K562 (cell line): ENCODE data around the gene CLIC3. TPM values are rescaled to one million over a fixed set of nuclear protein-coding genes. Genes with fewer than 3 reads are reported as not detected.

Experiments used
- ATAC-seq: fragments of 200-7000 bp; cut with Tn5 transposase; 3 replicates; pipeline ENCODE4 v1.9.1; 2020; ENCODE audit warnings: moderate library complexity
- BruUV-seq: library from RNA; stranded (reverse); fragments of 400-500 nt; replicated peaks from 2 replicates; lab custom pipeline; 2021; lab: Mats Ljungman, UMichigan
- CTCF ChIA-PET: fragments of 300-600 bp; formaldehyde crosslinking; extraction: SDS; loops from one replicate; lab custom pipeline; 2021; ENCODE audit warnings: low intra/inter-chr PET ratio; lab: Yijun Ruan, JAX
- POLR2A ChIA-PET: fragments of 300-600, 350-650 bp; sonication (Branson Sonifier 250); formaldehyde crosslinking; extraction: SDS; loops from one replicate; lab custom pipeline; 2021; ENCODE audit warnings: antibody characterized with exemption, inconsistent platforms; lab: Yijun Ruan, JAX
- DNase-seq, 4 experiments: peaks; one replicate each; pipeline versions ENCODE4 v3.0.0 to v3.0.0-alpha.2; 2011 to 2018; ENCODE audit warnings: low spot score in 3 of 4, mixed read lengths in 3 of 4; ENCODE audit errors: extremely low read depth in 1 of 4
- FAIRE-seq: peaks from 2 replicates; lab custom pipeline; 2011; peaks lifted over from hg19 to GRCh38; lab: Jason Lieb, UNC
- H2AFZ ChIP-seq: 2 replicates; pipeline ENCODE4 v1.6.0; 2011; ENCODE audit warnings: low read depth, low read length, control low read depth, inconsistent platforms
- H3K27ac ChIP-seq: fragments of 200-600 bp; 3 replicates; pipeline ENCODE4 v1.8.0; 2011; ENCODE audit warnings: low read depth, mild to moderate bottlenecking, control low read depth, inconsistent platforms, low read length, moderate library complexity, mixed read lengths; ENCODE audit errors: extremely low read depth
- H3K27me3 ChIP-seq, 2 experiments: fragments of 300-600 bp in 1 of 2; 2 replicates in 1 of 2; 3 replicates in 1 of 2; pipeline versions ENCODE4 v1.6.0 to v1.8.0; 2011; ENCODE audit warnings: inconsistent platforms in 2 of 2, low read length in 2 of 2, mild to moderate bottlenecking in 1 of 2, mixed read lengths in 1 of 2, moderate library complexity in 1 of 2; ENCODE audit not compliant: control insufficient read depth in 2 of 2, insufficient read depth in 2 of 2
- H3K36me3 ChIP-seq: fragments of 300-600 bp; 3 replicates; pipeline ENCODE4 v1.8.0; 2011; ENCODE audit warnings: mild to moderate bottlenecking, low read length, inconsistent platforms; ENCODE audit not compliant: control insufficient read depth, insufficient read depth
- H3K4me1 ChIP-seq, 2 experiments: fragments of 200-600 bp in 1 of 2; replicated peaks in 1 of 2; 2 replicates in 1 of 2; 3 replicates in 1 of 2; pipeline versions ENCODE4 v1.5.1 to v1.8.0; 2011; ENCODE audit warnings: inconsistent platforms in 2 of 2, low read length in 2 of 2, mild to moderate bottlenecking in 1 of 2, mixed read lengths in 1 of 2, moderate library complexity in 1 of 2; ENCODE audit not compliant: control insufficient read depth in 2 of 2, insufficient read depth in 2 of 2
- H3K4me2 ChIP-seq: 2 replicates; pipeline ENCODE4 v1.6.1; 2011; ENCODE audit warnings: low read length, control low read depth, inconsistent platforms, mixed read lengths; ENCODE audit not compliant: insufficient read depth
- H3K4me3 ChIP-seq: fragments of 200-600 bp; sonication (generic), shearing (Covaris generic); 2 replicates; pipeline ENCODE4 v1.5.1; 2016; ENCODE audit warnings: control low read depth, inconsistent platforms
- H3K79me2 ChIP-seq: fragments of 200-600 bp; 3 replicates; pipeline ENCODE4 v1.8.0; 2011; ENCODE audit warnings: low read length, inconsistent platforms; ENCODE audit not compliant: control insufficient read depth, insufficient read depth
- H3K9ac ChIP-seq, 2 experiments: 2 replicates each; pipeline versions ENCODE4 v1.6.0 to v1.6.1; 2011; ENCODE audit warnings: low read depth in 2 of 2, low read length in 2 of 2, control low read depth in 1 of 2, inconsistent platforms in 1 of 2, mild to moderate bottlenecking in 1 of 2, mixed read lengths in 1 of 2; ENCODE audit not compliant: insufficient read depth in 1 of 2
- H3K9me1 ChIP-seq: one replicate; pipeline ENCODE4 v1.6.0; 2011; ENCODE audit warnings: inconsistent platforms, mild to moderate bottlenecking, low read length, moderate library complexity; ENCODE audit not compliant: control insufficient read depth, insufficient read depth
- H3K9me3 ChIP-seq: replicated peaks from 2 replicates; pipeline ENCODE4 v1.5.1; 2011; ENCODE audit warnings: low read depth, low read length, inconsistent platforms; ENCODE audit not compliant: control insufficient read depth, insufficient read depth
- H4K20me1 ChIP-seq: replicated peaks from 2 replicates; pipeline ENCODE4 v1.6.1; 2011; ENCODE audit warnings: low read length, inconsistent platforms, mixed read lengths; ENCODE audit not compliant: control insufficient read depth, insufficient read depth
- CBFB ChIP-seq: sonication (generic); formaldehyde crosslinking; IDR thresholded peaks from 2 replicates; pipeline ENCODE4 v1.4.0; 2020; ENCODE audit warnings: mild to moderate bottlenecking, missing genetic modification reagents
- EZH2 ChIP-seq: IDR thresholded peaks from 2 replicates; pipeline ENCODE4 v1.6.1; 2012; ENCODE audit warnings: low read depth, mild to moderate bottlenecking, inconsistent platforms, low read length, borderline replicate concordance
- FOXP4 ChIP-seq: sonication (generic); formaldehyde crosslinking; IDR thresholded peaks from 2 replicates; pipeline ENCODE4 v1.8.0; 2022; ENCODE audit warnings: mild to moderate bottlenecking, missing genetic modification reagents, borderline replicate concordance
- HNRNPH1 ChIP-seq: fragments of 200-400 bp; formaldehyde crosslinking; optimal IDR thresholded peaks from 2 replicates; pipeline ENCODE3; 2017; ENCODE audit warnings: low read depth, mild to moderate bottlenecking, low read length, moderate library complexity
- KAT2B ChIP-seq: IDR thresholded peaks from one replicate; pipeline ENCODE4 v1.6.1; 2012; ENCODE audit warnings: low read depth, mild to moderate bottlenecking, control low read depth, inconsistent platforms, low read length, moderate library complexity
- MCM7 ChIP-seq, 2 experiments: fragments of 450-650 bp; IDR thresholded peaks; 2 replicates each; pipeline ENCODE4 v1.6.1; 2016 to 2018
- RBFOX2 ChIP-seq: fragments of 200-400 bp; formaldehyde crosslinking; IDR thresholded peaks from 2 replicates; pipeline ENCODE4 v1.6.1; 2017; ENCODE audit warnings: low read depth, mild to moderate bottlenecking, low read length, moderate library complexity
- RCOR1 ChIP-seq, 2 experiments: IDR thresholded peaks; 2 replicates each; pipeline ENCODE4 v1.6.1; 2012; ENCODE audit warnings: low read depth in 2 of 2, low read length in 2 of 2, borderline replicate concordance in 1 of 2, improper control_type of control experiment in 1 of 2
- SIRT6 ChIP-seq: IDR thresholded peaks from one replicate; pipeline ENCODE4 v1.6.1; 2012; ENCODE audit warnings: low read depth, mild to moderate bottlenecking, control low read depth, inconsistent platforms, low read length, moderate library complexity
- TAL1 ChIP-seq: fragments of 450-650 bp; IDR thresholded peaks from 2 replicates; pipeline ENCODE4 v1.6.1; 2016; ENCODE audit warnings: mild to moderate bottlenecking
- XRCC5 ChIP-seq: fragments of 200-400 bp; formaldehyde crosslinking; IDR thresholded peaks from 2 replicates; pipeline ENCODE4 v1.6.1; 2017; ENCODE audit warnings: low read depth, mild to moderate bottlenecking, low read length
- ZKSCAN3 ChIP-seq: fragments of 250-450 bp; sonication (Bioruptor Pico); IDR thresholded peaks from 2 replicates; pipeline ENCODE4 v1.4.0; 2020
- WGBS: fragments of 100-300 bp; shearing (Covaris generic); methylation state at CpG from one replicate; pipeline ENCODE4 v1.1.6; 2016; ENCODE audit warnings: low coverage, mixed read lengths; ENCODE audit not compliant: insufficient coverage; ENCODE audit errors: missing lambda C conversion rate; 5-methylcytosine and 5-hydroxymethylcytosine counted together
- in situ Hi-C: fragments of 300-500 bp; cut with MboI; formaldehyde crosslinking; loops from 4 replicates; pipeline ENCODE4 v1.15.0; 2018; ENCODE audit warnings: inconsistent platforms, mixed read lengths
- intact Hi-C: fragments of 100-400 bp; cut with micrococcal nuclease; formaldehyde crosslinking; loops from 2 replicates; pipeline ENCODE4 v1.14.2; 2022
- polyA plus RNA-seq, 8 experiments: library from polyadenylated mRNA; depleted of rRNA in 4 of 8; stranded (reverse) in 5 of 8; unstranded in 3 of 8; fragments of >200 nt; fragmentation: Nextera tagmentation in 2 of 8; fragmentation: Illumina TruSeq in 1 of 8; extraction: Ambion mirVana in 2 of 8; extraction: Trizol in 1 of 8; gene quantifications; 2 replicates each; pipeline versions ENCODE4 v1.2.1 to v1.2.3, GENCODE V29; 2011 to 2014; ENCODE audit warnings: inconsistent platforms in 1 of 8, missing spikeins in 1 of 8
- total RNA-seq, 7 experiments: library from RNA; depleted of rRNA in 6 of 7; stranded (reverse); fragments of >200 nt in 6 of 7; fragmentation: Illumina TruSeq in 2 of 7; extraction: Trizol in 2 of 7; gene quantifications; 2 replicates each; pipeline versions ENCODE4 v1.2.1 to v1.2.3, GENCODE V29; 2011 to 2021; ENCODE audit warnings: low replicate concordance in 1 of 7
- TF ChIP-seq, protein P1 (sequence below): fragments of 250-450 bp; sonication (Bioruptor Pico); IDR thresholded peaks from 2 replicates; pipeline ENCODE4 v1.5.1; 2021; ENCODE audit warnings: mild to moderate bottlenecking

The CLIC3 gene
- total and polyA plus RNA-seq, 9 of the 15 experiments (the other 6 are each of a cell fraction or from before 2014, with no cell fraction given) = 0.27 to 0.29 TPM; not detected in 7

GRCh38 chr9:137026384-137026783 lies 30.0 kb upstream of the CLIC3 start:
- Histone ChIP-seq H3K79me2 (peaks cover 3% of the 10 kb centered on the region; the same call in 1 of the 3 replicates), H3K27ac (no peak overlapping the region), H3K4me3 (no peak overlapping the region), H2AFZ (no peak overlapping the region), H3K9me1 (no peaks in the 10 kb centered on the region), H3K36me3 (no peaks in the 10 kb centered on the region), H3K27me3 (no peaks in the 10 kb centered on the region), H3K4me2 (no peak overlapping the region), H3K4me1 (peaks cover 13 to 94% of the 10 kb centered on the region in 2 experiments), H3K9ac (no peak overlapping the region), H3K9me3 (no peaks in the 10 kb centered on the region), H4K20me1 (0 out of 2 replicates have a peak, but pooled peaks cover 4% of the 10 kb centered on the region)
- no peak for DNase-seq
- TF ChIP-seq TAL1 = no peak
- TF ChIP-seq FOXP4 (CRISPR knock-in tag) = no peak
- ChIA-PET CTCF (no interaction called here), POLR2A (interaction anchor here (0.6 to 1.6 kb wide), 7 partner anchors 8 to 681 kb away, joined by 3 to 4 read pairs (median 3); partner anchors contain the start of genes AJM1 and NPDC1)
- intact Hi-C loops (no loop called here), in situ Hi-C loops (no loop called here)
- no peak for FAIRE-seq
- WGBS = 69% methylated on average over 2 of the region's 2 CpGs
- BruUV-seq = no TSS peak
- ATAC-seq = no peak

DNA sequence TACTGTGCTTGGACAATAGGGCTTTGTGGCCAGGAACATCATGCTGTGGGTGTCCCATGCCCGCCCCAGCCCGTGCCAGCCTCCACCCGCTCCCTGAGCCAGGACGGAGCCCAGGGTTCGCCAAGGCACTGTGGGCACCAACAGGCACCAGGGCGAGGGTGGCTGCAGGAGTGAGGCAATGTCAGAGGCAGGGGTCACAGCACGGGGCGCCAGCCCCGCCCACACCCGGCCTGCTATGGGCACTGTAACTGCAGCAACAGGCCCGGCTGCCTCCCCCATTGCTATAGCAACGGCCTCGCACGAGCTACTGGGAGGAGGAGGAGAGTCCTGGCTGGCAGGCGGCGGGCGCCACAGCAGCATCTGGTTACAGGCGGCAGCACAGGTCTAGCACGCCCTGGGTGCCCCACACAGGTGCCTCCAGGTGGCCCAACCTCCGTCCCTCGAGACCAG lies 29.2 kb upstream of the CLIC3 start:
- Histone ChIP-seq H3K9me1 (no peaks in the 10 kb centered on the region), H3K27ac (no peak overlapping the region), H3K9ac (no peak overlapping the region; a peak in 1 of 4 replicates), H3K4me1 (peaks cover 13 to 94% of the 10 kb centered on the region in 2 experiments), H3K4me2 (no peak overlapping the region), H2AFZ (no peak overlapping the region), H3K9me3 (no peaks in the 10 kb centered on the region), H3K4me3 (no peak overlapping the region), H3K36me3 (no peaks in the 10 kb centered on the region), H4K20me1 (0 out of 2 replicates have a peak, but pooled peaks cover 5% of the 10 kb centered on the region), H3K79me2 (peaks cover 3% of the 10 kb centered on the region; the same call in 1 of the 3 replicates), H3K27me3 (no peaks in the 10 kb centered on the region)
- CTCF ChIA-PET = no interaction called here
- 79% methylated on average over 21 of the region's 21 CpGs for WGBS
- in situ Hi-C loops (no loop called here), intact Hi-C loops (no loop called here)
- FAIRE-seq = no peak
- POLR2A ChIA-PET = interaction anchor here (0.6 to 1.6 kb wide), 4 partner anchors 9 to 215 kb away, joined by 3 to 4 read pairs (median 4); partner anchors contain the start of genes AJM1 and TUBB4B
- BruUV-seq = no TSS peak
- no peak for ATAC-seq
- DNase-seq = no peak
- TF ChIP-seq RCOR1 (IDR thresholded peaks at IDR 0.05; ENCODE audit: borderline replicate concordance in 1 of 2, low read depth in 2 of 2, low read length in 2 of 2) (no peak), MCM7 (IDR thresholded peaks at IDR 0.05) (no peak), RBFOX2 (0 out of 2 replicates have a peak, but pooled peaks have one; percentile 15), XRCC5 (no peak), ZKSCAN3 (CRISPR knock-in tag) (no peak), KAT2B (no peak), HNRNPH1 (no peak), CBFB (CRISPR knock-in tag) (no peak), EZH2 (no peak), SIRT6 (no peak)
- TF ChIP-seq, protein P1, sequence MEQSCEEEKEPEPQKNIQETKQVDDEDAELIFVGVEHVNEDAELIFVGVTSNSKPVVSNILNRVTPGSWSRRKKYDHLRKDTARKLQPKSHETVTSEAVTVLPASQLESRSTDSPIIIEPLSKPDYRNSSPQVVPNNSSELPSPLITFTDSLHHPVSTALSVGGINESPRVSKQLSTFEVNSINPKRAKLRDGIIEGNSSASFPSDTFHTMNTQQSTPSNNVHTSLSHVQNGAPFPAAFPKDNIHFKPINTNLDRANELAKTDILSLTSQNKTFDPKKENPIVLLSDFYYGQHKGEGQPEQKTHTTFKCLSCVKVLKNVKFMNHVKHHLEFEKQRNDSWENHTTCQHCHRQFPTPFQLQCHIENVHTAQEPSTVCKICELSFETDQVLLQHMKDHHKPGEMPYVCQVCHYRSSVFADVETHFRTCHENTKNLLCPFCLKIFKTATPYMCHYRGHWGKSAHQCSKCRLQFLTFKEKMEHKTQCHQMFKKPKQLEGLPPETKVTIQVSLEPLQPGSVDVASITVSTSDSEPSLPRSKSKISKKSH (CRISPR knock-in tag) = no peak
